NCI-H748 treated with DMSO at 0.1 percent for 48 hours (cell line): ENCODE measurements around the gene VCP.
"Not testable (repeated sequence)": the region's sequence is repeated elsewhere in the genome, so short reads cannot be mapped to it uniquely, and the experiment has no call there.

Source experiments
- DNase-seq: peaks from one replicate; lab custom pipeline; 2025; lab: John Stamatoyannopoulos, UW

VCP gene

GRCh38 chr9:35060548-35061207, 11.7 kb downstream of the VCP start:
- no peak for DNase-seq

GRCh38 chr9:35059438-35059837, 13.0 kb downstream of the VCP start:
- no peak for DNase-seq

- DNase-seq = no peak
Measured at GRCh38 chr9:35057271-35057620, 15.2 kb downstream of the VCP start.

GRCh38 chr9:35056571-35057270, 15.7 kb downstream of the VCP start:
- no peak for DNase-seq

- DNase-seq = no peak
Measured at GRCh38 chr9:35054871-35055644, 17.4 kb downstream of the VCP start.

GRCh38 chr9:35054185-35054835, 18.1 kb downstream of the VCP start:
- DNase-seq = no peak

GRCh38 chr9:35051069-35051967, 21.1 kb downstream of the VCP start:
- no peak for DNase-seq

GRCh38 chr9:35048511-35048910, 23.9 kb downstream of the VCP start:
- no peak for DNase-seq

- DNase-seq = no peak
Measured at GRCh38 chr9:35044071-35044470, 28.4 kb downstream of the VCP start.

GRCh38 chr9:35042891-35043545, 29.4 kb downstream of the VCP start:
- no peak for DNase-seq

GRCh38 chr9:35042081-35042604, 30.3 kb downstream of the VCP start:
- DNase-seq = no peak

GRCh38 chr9:35035851-35036701, 36.3 kb downstream of the VCP start:
- no peak for DNase-seq

GRCh38 chr9:35033101-35033500, 39.3 kb downstream of the VCP start:
- no peak for DNase-seq

GRCh38 chr9:35029852-35030251, 42.6 kb downstream of the VCP start:
- DNase-seq = no peak

GRCh38 chr9:35029241-35029640, 43.2 kb downstream of the VCP start:
- DNase-seq = no peak

GRCh38 chr9:35028341-35028740, 44.1 kb downstream of the VCP start:
- no peak for DNase-seq

- DNase-seq = no peak
Measured at GRCh38 chr9:35027860-35028259, 44.6 kb downstream of the VCP start.

GRCh38 chr9:35027374-35027773, 45.1 kb downstream of the VCP start:
- no peak for DNase-seq

- no peak for DNase-seq
Measured at GRCh38 chr9:35026671-35027070, 45.8 kb downstream of the VCP start.

- not testable (repeated sequence) for DNase-seq
Measured at GRCh38 chr9:35023443-35023842, 49.0 kb downstream of the VCP start.
